EL (cell line): ENCODE measurements around the gene NR3C1.

Experiments used
- DNase-seq: peaks from one replicate; pipeline ENCODE4 v3.0.0-alpha.2; 2016

Gene NR3C1

GRCh38 chr5:143359869-143360268 is 43.6 kb downstream of the NR3C1 start:
- no peak for DNase-seq

- DNase-seq: no peak
Observed at GRCh38 chr5:143356855-143357583, 46.5 kb downstream of the NR3C1 start.

- DNase-seq: peak; percentile 95
Observed at GRCh38 chr5:143355710-143356109, 47.8 kb downstream of the NR3C1 start.

GRCh38 chr5:143354025-143354424 is 49.5 kb downstream of the NR3C1 start:
- DNase-seq: no peak

- no peak for DNase-seq
Observed at GRCh38 chr5:143352691-143353090, 50.8 kb downstream of the NR3C1 start.

- peak; percentile 84 for DNase-seq
Observed at GRCh38 chr5:143350751-143351602, 52.5 kb downstream of the NR3C1 start.

- DNase-seq: no peak
Observed at GRCh38 chr5:143350341-143350740, 53.1 kb downstream of the NR3C1 start.

GRCh38 chr5:143349177-143349576 is 54.3 kb downstream of the NR3C1 start:
- DNase-seq: peak; percentile 14

GRCh38 chr5:143347698-143348344 is 55.7 kb downstream of the NR3C1 start:
- no peak for DNase-seq

GRCh38 chr5:143347046-143347445 is 56.4 kb downstream of the NR3C1 start:
- DNase-seq: no peak

- no peak for DNase-seq
Observed at GRCh38 chr5:143345671-143346440, 57.6 kb downstream of the NR3C1 start.

GRCh38 chr5:143343042-143343441 is 60.4 kb downstream of the NR3C1 start:
- no peak for DNase-seq

- DNase-seq: no peak
Observed at GRCh38 chr5:143342607-143343006, 60.9 kb downstream of the NR3C1 start.

GRCh38 chr5:143341807-143342570 is 61.5 kb downstream of the NR3C1 start:
- peak; percentile 60 for DNase-seq

GRCh38 chr5:143340891-143341685 is 62.4 kb downstream of the NR3C1 start:
- DNase-seq: no peak

- DNase-seq: peak; percentile 26
Observed at GRCh38 chr5:143338658-143339366, 64.7 kb downstream of the NR3C1 start.

- DNase-seq: no peak
Observed at GRCh38 chr5:143337946-143338345, 65.5 kb downstream of the NR3C1 start.

GRCh38 chr5:143336485-143336884 is 67.0 kb downstream of the NR3C1 start:
- DNase-seq: no peak

- no peak for DNase-seq
Observed at GRCh38 chr5:143334903-143335302, 68.6 kb downstream of the NR3C1 start.

GRCh38 chr5:143334380-143334779 is 69.1 kb downstream of the NR3C1 start:
- DNase-seq: peak; percentile 31

GRCh38 chr5:143331956-143332355 is 71.5 kb downstream of the NR3C1 start:
- no peak for DNase-seq
